GM10248 (cell line): ENCODE results near the gene HDGFL3.

Experiments used
- CTCF ChIA-PET: fragments of 300-600 bp; sonication (Branson Sonifier 250); formaldehyde crosslinking; extraction: SDS; loops from one replicate; lab custom pipeline; 2021; ENCODE audit warnings: antibody characterized with exemption; lab: Yijun Ruan, JAX
- POLR2A ChIA-PET: fragments of 350-650 bp; sonication (Branson Sonifier 250); formaldehyde crosslinking; extraction: SDS; loops from one replicate; lab custom pipeline; 2020; ENCODE audit warnings: antibody characterized with exemption; lab: Yijun Ruan, JAX
- DNase-seq: peaks from one replicate; pipeline ENCODE4 v3.0.0; 2012; ENCODE audit errors: extremely low spot score
- CTCF ChIP-seq: IDR thresholded peaks from 2 replicates; pipeline ENCODE4 v1.5.1; 2012; ENCODE audit warnings: mild to moderate bottlenecking, low read depth; ENCODE audit errors: extremely low read depth, missing control alignments, control extremely low read depth

Gene HDGFL3

DNA sequence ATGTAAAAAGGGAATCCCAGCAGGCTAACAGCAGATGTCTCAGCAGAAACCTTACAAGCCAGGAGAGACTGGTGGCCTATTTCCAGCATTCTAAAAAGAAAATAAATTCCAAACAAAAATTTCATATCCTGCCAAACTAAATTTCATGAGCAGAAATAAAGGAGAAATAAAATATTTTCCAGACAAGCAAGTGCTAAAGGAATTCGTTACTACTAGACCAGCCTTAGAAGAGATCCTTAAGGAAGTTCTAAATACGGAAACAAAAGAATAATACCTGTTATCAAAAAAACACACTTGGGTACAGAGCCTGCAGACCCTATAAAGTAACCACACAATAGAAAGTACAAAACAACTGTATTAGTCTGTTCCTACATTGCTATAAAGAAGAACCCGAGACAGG, 41.4 kb downstream of the HDGFL3 start:
- ChIA-PET POLR2A (no interaction called here), CTCF (no interaction called here)
- TF ChIP-seq CTCF = no peak
- DNase-seq = no peak

DNA sequence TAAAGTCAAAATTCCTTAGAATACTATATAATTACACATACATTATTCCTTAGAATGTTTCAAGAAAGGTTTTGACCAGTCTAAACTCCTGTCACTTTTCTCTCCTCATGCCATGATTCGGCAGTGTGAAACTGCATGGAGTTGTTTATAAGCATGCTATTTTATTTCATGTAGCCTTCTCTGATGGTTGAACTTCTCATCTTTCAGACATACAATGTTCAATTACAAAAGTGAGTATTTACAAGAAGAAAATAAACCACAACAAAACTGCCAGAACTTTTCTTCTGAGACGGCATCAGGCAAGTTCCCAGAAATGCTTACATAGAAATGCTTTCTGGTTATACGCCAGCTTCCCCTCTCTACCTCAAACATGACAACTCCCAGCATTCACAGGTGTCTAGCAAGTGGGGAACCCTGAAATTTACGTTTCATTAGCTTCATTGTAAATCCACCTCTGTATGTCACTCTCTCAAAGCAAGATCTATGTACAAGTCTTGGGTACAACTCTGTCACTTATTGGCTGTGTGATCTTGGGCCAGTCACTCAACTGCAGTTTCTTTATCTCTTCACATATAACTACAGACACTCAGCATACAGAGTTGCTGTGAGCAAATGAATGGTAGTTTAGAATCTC, 42.7 kb downstream of the HDGFL3 start:
- POLR2A ChIA-PET = no interaction called here
- DNase-seq = no peak
- CTCF ChIA-PET = interaction anchor here (0.7 kb wide), 1 partner anchor 85 kb away, joined by 3 read pairs; no protein-coding TSS in a partner anchor
- TF ChIP-seq CTCF = no peak

GRCh38 chr15:83164111-83164770, 43.4 kb downstream of the HDGFL3 start:
- DNase-seq = no peak
- no peak for TF ChIP-seq CTCF
- ChIA-PET CTCF (interaction anchor here (0.7 kb wide), 1 partner anchor 84 kb away, joined by 3 read pairs; no protein-coding TSS in a partner anchor), POLR2A (no interaction called here)

GRCh38 chr15:83163032-83163431, 44.6 kb downstream of the HDGFL3 start:
- no peak for DNase-seq
- TF ChIP-seq CTCF = no peak
- ChIA-PET CTCF (no interaction called here), POLR2A (no interaction called here)

- no peak for DNase-seq
- TF ChIP-seq CTCF = no peak
- ChIA-PET CTCF (interaction anchor here (1.2 to 1.4 kb wide), 2 partner anchors 11 to 16 kb away, joined by 3 read pairs; no protein-coding TSS in a partner anchor), POLR2A (no interaction called here)
These were observed 46.9 kb downstream of the HDGFL3 start for GRCh38 chr15:83160741-83161140.

GRCh38 chr15:83158393-83158792, 49.2 kb downstream of the HDGFL3 start:
- ChIA-PET POLR2A (no interaction called here), CTCF (no interaction called here)
- DNase-seq = no peak
- TF ChIP-seq CTCF = no peak
